ENCODE data around the gene GPR62.
"Not testable (repeated sequence)": the region's sequence is repeated elsewhere in the genome, so short reads cannot be mapped to it uniquely, and the experiment has no call there.

The GPR62 gene

DNA sequence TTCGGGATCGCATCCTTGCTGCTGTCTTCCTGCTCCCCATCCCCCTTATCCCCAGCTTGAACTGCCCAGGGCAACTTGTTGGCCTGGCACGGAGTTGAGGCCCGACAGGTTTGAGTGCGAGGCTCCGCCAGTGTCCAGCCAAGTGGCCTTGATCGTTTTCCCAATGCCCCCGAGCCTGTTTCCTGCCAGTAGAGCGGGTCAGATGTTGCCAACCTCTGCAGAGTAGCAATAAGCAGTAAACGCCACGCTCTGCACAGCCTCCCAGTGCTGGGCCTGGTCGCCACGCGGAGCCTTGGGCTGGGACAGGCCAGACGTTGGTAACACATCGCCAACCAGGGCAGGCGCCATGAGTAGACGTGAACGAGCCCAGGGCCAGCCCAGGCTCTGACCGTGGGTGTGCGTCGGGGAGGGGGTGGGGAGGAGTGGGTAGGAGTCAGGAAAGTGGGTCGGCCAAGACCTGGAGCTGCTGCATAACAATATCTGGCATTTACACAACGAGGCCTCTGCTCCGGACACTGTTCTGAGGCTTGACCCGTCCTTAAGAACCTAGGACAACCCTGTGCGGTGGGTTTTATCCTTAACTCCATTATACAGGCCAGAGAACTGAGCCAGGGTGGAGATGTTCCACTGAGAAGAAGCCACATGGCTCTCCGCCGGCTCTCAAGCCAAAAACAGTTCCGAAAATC lies 19.2 kb downstream of the GPR62 start:
- no peak for DNase-seq

DNA sequence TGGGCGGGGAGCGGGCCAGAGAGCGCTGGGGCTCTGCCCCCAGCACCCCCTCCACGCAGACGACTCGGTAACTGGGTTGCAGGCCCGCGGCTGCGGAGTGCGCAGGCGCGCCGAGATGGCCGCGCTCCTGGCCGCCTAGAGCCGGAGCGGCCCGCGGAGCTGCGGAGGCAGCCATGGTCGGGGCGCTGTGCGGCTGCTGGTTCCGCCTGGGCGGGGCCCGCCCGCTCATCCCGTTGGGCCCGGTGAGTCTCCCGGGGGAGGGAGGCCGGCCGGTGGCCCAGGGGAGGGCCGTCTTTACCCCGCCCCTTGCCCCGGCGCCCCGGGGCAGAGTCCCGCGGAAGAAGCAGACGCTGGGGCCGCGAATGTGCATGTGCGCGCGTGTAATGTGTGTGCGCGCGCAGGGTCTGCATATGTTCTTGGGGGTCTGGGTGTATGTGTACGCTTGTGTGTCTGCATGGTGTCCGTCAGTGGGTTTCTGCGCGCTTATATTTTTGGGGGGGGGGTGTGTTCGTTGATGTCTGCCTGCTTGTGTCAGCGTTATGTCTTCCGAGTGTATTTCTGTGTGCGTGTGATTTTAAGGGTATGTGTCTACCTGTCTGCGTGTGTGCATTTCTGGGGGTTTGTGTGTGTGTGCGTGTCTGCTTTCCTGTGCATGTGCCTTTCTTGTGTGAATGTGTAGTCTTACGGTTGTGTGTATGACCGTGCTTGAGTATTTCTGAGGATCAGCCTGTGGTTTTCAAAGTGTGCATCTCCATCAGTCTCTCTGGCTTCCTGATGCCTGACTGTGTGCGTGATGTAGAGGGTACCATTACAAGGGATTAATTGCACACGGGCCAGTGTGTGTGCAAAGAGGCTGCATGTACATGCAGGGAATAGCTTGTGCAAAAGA lies 20.0 kb downstream of the GPR62 start, which contains the start of gene ABHD14A:
ABHD14A (plus strand) TSS at position 102 of the 889 bp plus-strand sequence; CDS start at position 174, 72 bp downstream.
- DNase-seq, result peak; percentile 65

DNA sequence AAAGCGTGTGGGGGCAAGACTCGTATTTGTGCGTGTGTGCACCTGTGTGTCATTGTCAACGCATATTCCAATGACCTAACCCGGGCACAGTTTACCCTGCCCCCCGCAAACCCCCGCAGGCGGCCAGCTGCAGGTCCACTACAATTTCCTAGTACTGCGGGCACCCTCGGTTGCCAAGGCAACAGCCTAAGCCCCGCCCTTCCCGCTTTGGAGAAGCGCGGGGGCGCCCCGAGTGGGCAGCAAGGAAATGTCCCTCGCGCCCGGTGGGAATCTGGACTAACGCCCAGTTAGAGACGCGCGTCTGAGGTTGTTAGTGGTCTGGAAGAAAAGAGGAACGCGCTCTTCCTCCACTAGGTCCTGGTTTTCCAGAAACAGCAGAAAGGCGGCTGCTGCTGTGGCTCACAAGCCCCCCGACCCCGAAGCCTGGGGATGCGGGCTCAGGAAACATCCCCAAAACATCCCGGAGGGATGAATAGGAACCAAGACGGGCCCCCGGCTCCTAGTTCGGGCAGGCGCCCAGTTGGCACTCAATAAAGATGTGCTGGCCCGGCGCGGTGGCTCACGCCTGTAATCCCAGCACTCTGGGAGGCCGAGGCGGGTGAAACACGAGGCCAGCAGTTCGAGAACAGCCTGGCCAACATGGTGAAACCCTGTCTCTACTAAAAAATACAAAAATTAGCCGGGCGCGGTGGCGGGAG lies 20.8 kb downstream of the GPR62 start:
- no peak for DNase-seq

GRCh38 chr3:51977446-51978142 lies 22.4 kb downstream of the GPR62 start:
- DNase-seq, result no peak

- DNase-seq, result no peak
Measured at GRCh38 chr3:51978143-51978502, 22.9 kb downstream of the GPR62 start.

- DNase-seq, result no peak
Measured at GRCh38 chr3:51980253-51980652, 25.1 kb downstream of the GPR62 start.

- DNase-seq, result no peak
Measured at GRCh38 chr3:51982352-51982837, 27.2 kb downstream of the GPR62 start.

- peak; percentile 75 for DNase-seq
Measured at GRCh38 chr3:51982838-51983577, 27.8 kb downstream of the GPR62 start, which contains the start of gene ACY1. ACY1 (plus strand) TSS chr3:51983535; CDS start chr3:51984065, 530 bp downstream.

DNA sequence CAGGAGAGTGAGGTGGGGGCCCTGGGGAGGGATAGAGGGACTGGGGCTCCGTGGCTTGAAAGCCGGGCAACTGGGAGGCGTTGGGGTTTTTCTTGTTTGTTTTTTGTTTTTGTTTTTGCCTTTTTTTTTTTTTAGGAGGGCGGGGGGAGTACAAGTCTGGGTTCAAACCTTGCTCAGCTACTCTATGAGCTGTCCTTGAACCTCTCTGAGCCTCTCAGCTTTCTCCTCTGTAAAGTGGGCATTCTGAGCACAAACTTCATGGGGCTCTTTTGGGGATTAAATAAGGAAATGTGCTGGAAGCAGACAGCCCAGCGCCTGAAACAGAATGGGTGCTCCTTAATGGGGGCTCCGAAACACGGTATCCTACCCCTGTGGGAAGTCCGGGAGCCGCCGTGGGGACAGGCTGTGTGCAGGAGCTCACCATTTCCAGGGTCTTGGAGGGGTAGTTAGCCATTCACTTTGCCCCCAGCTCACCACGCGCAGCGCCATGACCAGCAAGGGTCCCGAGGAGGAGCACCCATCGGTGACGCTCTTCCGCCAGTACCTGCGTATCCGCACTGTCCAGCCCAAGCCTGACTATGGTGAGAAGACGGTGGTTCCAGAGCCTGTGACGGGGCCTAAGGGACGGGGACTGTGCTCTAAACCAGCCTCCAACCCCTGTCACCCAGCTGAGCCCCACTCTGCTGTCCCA lies 28.5 kb downstream of the GPR62 start:
- DNase-seq, result no peak

DNA sequence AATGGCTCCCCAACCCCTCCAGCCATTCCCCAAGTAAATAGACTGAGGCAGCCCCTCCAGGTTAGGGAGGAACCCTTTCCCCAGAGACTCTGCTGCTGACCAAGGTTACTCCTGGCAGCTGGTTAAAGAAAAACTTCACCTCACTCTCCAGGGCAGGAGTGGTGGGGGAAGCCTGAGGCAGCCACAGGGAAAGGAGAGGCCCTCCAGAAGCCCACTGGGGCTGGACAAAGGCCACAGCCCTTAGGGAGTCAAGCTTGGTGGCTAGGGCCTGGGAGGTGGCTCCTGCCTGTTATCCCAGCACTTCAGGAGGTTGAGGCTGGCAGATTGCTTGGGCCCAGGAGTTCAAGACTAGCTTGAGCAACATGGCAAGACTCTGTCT lies 29.1 kb downstream of the GPR62 start:
- no peak for DNase-seq

DNA sequence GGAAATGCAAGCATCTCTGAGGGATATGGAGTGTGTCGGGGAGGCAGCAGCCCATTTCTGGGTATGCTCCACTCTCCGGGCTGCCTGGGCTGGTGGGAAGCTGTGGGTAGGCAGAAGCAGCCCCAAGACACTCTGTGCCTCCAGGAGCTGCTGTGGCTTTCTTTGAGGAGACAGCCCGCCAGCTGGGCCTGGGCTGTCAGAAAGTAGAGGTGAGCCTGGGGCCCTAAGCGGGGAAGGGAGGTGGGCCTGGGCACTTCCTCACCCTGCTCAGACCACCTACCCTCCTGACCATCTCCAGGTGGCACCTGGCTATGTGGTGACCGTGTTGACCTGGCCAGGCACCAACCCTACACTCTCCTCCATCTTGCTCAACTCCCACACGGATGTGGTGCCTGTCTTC lies 29.9 kb downstream of the GPR62 start:
- no peak for DNase-seq

DNA sequence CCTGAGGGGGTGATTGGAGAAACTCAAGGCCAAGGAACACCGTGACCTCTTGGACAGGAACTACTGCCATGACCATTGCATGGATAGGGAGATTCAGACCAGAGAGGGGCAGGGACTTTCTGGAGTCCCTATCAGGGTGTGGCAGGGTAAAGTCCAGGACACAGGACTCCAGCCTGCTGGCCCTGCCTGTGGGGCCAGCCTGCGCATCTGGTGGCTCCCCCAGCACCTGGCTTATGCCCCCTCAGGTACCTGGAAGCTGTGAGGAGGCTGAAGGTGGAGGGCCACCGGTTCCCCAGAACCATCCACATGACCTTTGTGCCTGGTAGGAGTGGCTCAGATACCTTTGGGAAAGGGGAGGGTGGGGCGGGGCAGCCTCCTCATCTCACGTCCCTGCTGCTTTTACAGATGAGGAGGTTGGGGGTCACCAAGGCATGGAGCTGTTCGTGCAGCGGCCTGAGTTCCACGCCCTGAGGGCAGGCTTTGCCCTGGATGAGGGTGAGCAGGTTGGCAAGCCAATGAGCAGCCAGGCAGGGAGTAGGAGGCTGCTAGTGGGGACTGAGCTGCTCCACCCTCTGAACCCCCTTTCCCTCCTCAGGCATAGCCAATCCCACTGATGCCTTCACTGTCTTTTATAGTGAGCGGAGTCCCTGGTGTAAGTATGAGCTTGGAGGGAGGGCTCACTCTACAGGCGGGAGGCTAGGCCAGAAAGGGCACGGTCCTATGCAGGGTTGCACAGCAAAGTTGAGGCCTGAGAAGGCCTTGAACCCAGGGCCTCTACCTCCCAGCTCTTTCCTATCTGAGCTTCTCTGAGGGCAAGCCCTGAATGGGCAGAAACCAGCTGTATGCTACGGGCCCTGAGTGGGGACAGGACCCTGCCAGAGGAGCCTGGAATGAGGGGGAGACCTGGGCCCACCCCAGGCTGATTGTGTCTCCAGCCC lies 31.1 kb downstream of the GPR62 start:
- DNase-seq, result no peak

DNA sequence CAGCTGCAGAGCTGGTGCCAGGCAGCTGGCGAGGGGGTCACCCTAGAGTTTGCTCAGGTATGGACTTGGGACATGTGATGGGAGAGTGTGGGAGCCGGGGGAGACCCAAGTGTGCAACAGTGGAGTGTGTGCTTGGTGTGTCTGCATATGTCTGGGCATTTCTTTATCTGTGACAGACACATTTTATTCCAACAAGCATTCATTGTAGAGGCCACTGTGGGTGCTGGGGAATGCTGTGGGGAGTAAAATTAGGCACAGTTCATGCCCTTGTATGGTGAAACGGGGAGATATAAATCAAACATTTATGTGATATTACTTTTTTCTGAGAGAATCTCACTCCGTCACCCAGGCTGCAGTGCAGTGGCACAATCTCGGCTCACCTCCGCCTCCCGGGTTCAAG lies 32.4 kb downstream of the GPR62 start:
- no peak for DNase-seq

GRCh38 chr3:51988286-51989146 lies 33.3 kb downstream of the GPR62 start:
- DNase-seq, result no peak

DNA sequence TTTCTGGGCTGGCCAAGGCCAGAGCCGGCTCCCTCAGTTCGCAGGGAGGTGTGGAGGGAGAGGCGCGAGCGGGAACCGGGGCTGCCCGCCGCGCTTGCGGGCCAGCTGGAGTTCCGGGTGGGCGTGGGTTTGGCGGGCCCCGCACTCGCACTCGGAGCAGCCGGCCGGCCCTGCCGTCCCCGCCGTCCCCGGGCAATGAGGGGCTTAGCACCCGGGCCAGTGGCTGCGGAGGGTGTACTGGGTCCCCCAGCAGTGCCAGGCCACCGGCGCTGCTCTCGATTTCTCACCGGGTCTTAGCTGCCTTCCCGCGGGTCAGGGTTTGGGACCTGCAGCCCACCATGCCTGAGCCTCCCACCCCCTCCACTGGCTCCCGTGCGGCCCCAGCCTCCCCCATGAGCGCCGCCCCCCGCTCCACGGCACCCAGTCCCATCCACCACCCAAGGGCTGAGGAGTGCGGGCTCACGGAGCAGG lies 35.4 kb downstream of the GPR62 start:
- not testable (repeated sequence) for DNase-seq

DNA sequence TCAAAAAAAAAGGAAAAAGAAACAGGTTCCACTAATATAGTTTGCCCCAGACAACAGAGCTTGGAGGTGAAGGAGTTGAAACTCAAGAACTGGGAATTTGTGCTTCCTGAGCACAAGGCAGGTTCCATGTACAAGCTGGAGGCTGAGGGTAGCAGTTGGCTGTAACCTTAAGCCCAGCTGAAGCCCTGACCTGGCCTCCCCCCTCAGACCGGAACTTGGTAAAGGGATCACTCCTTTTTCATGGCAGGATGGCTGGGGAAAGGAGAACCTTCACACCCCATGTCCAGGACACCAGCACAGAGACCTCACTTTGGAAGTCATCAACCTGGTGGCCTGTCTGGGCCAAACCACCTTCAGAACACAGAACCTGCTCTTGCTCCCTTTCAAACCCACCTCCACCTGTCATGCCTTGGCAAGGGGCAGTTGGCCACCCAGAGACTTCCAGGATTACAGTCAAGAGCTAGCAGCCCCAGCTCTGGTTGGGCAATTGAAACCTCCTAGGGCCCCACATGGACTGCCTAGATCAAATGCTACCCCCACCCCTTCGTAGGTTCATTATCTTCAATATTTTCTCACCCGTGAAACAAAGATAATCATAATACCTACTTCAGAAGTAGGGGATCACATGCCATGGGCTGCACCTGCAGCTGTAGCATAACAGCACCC lies 37.0 kb downstream of the GPR62 start:
- DNase-seq, result no peak

GRCh38 chr3:51993657-51994056 lies 38.5 kb downstream of the GPR62 start:
- DNase-seq, result not testable (repeated sequence)

GRCh38 chr3:51994530-51994929 lies 39.3 kb downstream of the GPR62 start:
- no peak for DNase-seq
